Adrenal gland (tissue), 12 donors: Measurements from ENCODE around the gene GNB1L. TPM values are rescaled to one million over a fixed set of nuclear protein-coding genes. Genes with fewer than 3 reads are reported as not detected.
"Not testable (repeated sequence)": the region's sequence is repeated elsewhere in the genome, so short reads cannot be mapped to it uniquely, and the experiment has no call there.

Experiments used
- DNase-seq, 7 donors: peaks; one replicate each; pipeline ENCODE4 v3.0.0-alpha.2; 2019 to 2020
- H3K27ac ChIP-seq, 5 donors: fragments of 200-600 bp; sonication (generic) in 4 of 5; 1 replicate in 3 of 5; 2 replicates in 2 of 5; pipeline versions ENCODE4 v1.5.1 to v1.8.0; 2016 to 2020; ENCODE audit warnings: mild to moderate bottlenecking in 1 of 5
- H3K27me3 ChIP-seq: fragments of 200-600 bp; 2 replicates; pipeline ENCODE4 v1.8.0; 2021
- H3K36me3 ChIP-seq, 2 donors: fragments of 200-600 bp; replicated peaks in 1 of 2; 1 replicate in 1 of 2; 2 replicates in 1 of 2; pipeline versions ENCODE4 v1.5.1 to v1.8.0; 2018 to 2022
- H3K4me1 ChIP-seq, 2 donors: fragments of 200-600 bp; replicated peaks in 1 of 2; 1 replicate in 1 of 2; 2 replicates in 1 of 2; pipeline versions ENCODE4 v1.5.1 to v1.8.0; 2018 to 2021
- H3K4me3 ChIP-seq, 4 donors: fragments of 200-600 bp; sonication (generic) in 3 of 4; one replicate each; pipeline ENCODE4 v1.5.1; 2016 to 2018
- H3K9me3 ChIP-seq, 3 donors: fragments of 200-600 bp; sonication (generic) in 1 of 3; replicated peaks in 1 of 3; 1 replicate in 2 of 3; 2 replicates in 1 of 3; pipeline versions ENCODE4 v1.5.1 to v1.8.0; 2016 to 2021
- POLR2A ChIP-seq, 2 donors: fragments of 450-650 bp; IDR thresholded peaks; one replicate each; pipeline ENCODE4 v1.6.1; 2017; ENCODE audit warnings: antibody characterized with exemption in 2 of 2, mild to moderate bottlenecking in 2 of 2, moderate library complexity in 1 of 2
- WGBS, 4 donors: extraction: QIAGEN DNeasy Blood & Tissue Kit in 2 of 4; methylation state at CpG; one replicate each; pipeline versions ENCODE4 v1.1.5 to v1.1.7; 2013 to 2017; 5-methylcytosine and 5-hydroxymethylcytosine counted together
- intact Hi-C, 2 donors: fragments of 100-400 bp; cut with DNase I; formaldehyde crosslinking; loops; one replicate each; pipeline versions ENCODE4 v1.14.1 to v1.15.0; 2022 to 2023
- polyA plus RNA-seq, 3 donors: library from polyadenylated mRNA; stranded (reverse); fragments of 200-250 nt in 2 of 3; fragments of 350-450 nt in 1 of 3; fragmentation: Illumina TruSeq in 1 of 3; extraction: RNeasy Lipid Tissue Mini Kit (QIAGEN cat#74804) in 1 of 3; gene quantifications; one replicate each; pipeline ENCODE4 v1.2.3, GENCODE V29; 2013 to 2014
- total RNA-seq, 9 donors: library from RNA; depleted of rRNA in 4 of 9; stranded (reverse); fragments of >200 nt in 4 of 9; fragments of 120-200 nt in 1 of 9; fragmentation: NEBNext Ultra II Directional in 1 of 9; extraction: Animal tissue kit (Norgen Biotek cat#: 25700) in 1 of 9; gene quantifications; one replicate each; pipeline versions ENCODE4 v1.1.0 to v1.2.4, GENCODE V29; 2013 to 2023
- TF ChIP-seq, protein P1 (sequence below), 6 experiments: fragments of 450-650 bp in 4 of 6; fragments of 200-600 bp in 2 of 6; sonication (generic) in 1 of 6; IDR thresholded peaks; 1 replicate in 5 of 6; 2 replicates in 1 of 6; pipeline versions ENCODE4 v1.5.1 to v1.8.0; 2016 to 2021; ENCODE audit warnings: antibody characterized with exemption in 6 of 6, mild to moderate bottlenecking in 2 of 6, moderate library complexity in 1 of 6
- donor health status: healthy with polysubstance abuse.
- donor health status: Bipolar disorder and iron deficiency.
- donor health status: DM: yes; HTN: yes; CAD: no.
- donor health status: DM: no; HTN: no; CAD: no.
- donor health status: DM: no; HTN: no; CAD: no.
- donor health status: DM: yes; HTN: yes; CAD: no.

The GNB1L gene
- total and polyA plus RNA-seq, 12 donors: 0.26 to 6.6 (median 4.2) TPM; not detected in 1

DNA sequence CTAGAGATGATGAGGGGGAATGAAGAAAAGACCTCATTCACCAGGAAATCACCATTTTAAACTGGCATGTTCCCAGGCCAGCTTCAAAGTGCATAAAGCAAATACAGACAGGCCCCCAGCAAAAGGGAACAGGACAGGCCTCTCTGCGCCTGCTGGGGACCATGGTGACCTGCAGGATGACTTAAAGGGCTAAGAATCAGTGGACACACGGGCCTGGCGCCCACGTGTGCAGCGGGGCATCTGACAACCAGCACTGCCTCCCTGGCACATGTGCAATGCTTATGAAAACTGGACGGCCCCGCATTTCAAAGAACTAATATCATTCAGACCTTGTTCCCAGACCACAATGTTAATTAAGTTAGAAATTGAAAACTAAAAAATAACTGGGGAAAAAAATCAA is 58.5 kb downstream of the GNB1L start:
- H3K27ac ChIP-seq: no peak overlapping the region
- intact Hi-C loops: no loop called here
- no peak for TF ChIP-seq POLR2A (IDR thresholded peaks at IDR 0.05)
- TF ChIP-seq, protein P1, sequence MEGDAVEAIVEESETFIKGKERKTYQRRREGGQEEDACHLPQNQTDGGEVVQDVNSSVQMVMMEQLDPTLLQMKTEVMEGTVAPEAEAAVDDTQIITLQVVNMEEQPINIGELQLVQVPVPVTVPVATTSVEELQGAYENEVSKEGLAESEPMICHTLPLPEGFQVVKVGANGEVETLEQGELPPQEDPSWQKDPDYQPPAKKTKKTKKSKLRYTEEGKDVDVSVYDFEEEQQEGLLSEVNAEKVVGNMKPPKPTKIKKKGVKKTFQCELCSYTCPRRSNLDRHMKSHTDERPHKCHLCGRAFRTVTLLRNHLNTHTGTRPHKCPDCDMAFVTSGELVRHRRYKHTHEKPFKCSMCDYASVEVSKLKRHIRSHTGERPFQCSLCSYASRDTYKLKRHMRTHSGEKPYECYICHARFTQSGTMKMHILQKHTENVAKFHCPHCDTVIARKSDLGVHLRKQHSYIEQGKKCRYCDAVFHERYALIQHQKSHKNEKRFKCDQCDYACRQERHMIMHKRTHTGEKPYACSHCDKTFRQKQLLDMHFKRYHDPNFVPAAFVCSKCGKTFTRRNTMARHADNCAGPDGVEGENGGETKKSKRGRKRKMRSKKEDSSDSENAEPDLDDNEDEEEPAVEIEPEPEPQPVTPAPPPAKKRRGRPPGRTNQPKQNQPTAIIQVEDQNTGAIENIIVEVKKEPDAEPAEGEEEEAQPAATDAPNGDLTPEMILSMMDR (IDR thresholded peaks at IDR 0.05): no peak
- H3K36me3 ChIP-seq: no peaks in the 10 kb centered on the region
- WGBS, 4 donors: 81 to 92% (median 90%) methylated on average over 6 to 7 of the region's 7 CpGs
- H3K9me3 ChIP-seq: no peaks in the 10 kb centered on the region
- no peak overlapping the region for H3K4me3 ChIP-seq
- no peaks in the 10 kb centered on the region for H3K4me1 ChIP-seq
- DNase-seq: no peak
- no peaks in the 10 kb centered on the region for H3K27me3 ChIP-seq

DNA sequence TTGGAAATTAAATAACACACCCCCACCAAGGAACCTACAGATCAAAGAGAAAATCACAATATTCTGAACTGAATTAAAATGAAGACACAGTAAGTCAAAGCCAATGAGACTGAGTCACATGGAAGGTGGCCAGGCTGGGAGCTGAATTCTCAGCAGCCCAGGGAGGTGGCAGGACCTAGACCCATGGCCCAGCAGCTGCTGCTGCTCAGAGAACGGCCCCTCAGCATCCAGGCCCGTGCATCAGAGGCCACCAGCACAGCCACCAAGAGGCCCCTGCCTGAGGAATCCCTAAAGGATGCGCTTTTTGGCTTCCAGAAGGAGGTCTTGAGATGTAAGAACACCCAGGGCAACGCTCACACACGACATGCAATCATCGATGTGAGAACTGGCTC is 59.1 kb downstream of the GNB1L start:
- TF ChIP-seq, protein P1 (IDR thresholded peaks at IDR 0.05): no peak
- TF ChIP-seq POLR2A (IDR thresholded peaks at IDR 0.05): no peak
- WGBS, 4 donors: 88 to 92% (median 90%) methylated on average over 6 of the region's 6 CpGs
- H3K27me3 ChIP-seq: no peaks in the 10 kb centered on the region
- DNase-seq: no peak
- no peaks in the 10 kb centered on the region for H3K36me3 ChIP-seq
- no peaks in the 10 kb centered on the region for H3K4me1 ChIP-seq
- intact Hi-C loops: no loop called here
- H3K9me3 ChIP-seq: no peaks in the 10 kb centered on the region
- H3K27ac ChIP-seq: no peak overlapping the region
- H3K4me3 ChIP-seq: no peak overlapping the region

DNA sequence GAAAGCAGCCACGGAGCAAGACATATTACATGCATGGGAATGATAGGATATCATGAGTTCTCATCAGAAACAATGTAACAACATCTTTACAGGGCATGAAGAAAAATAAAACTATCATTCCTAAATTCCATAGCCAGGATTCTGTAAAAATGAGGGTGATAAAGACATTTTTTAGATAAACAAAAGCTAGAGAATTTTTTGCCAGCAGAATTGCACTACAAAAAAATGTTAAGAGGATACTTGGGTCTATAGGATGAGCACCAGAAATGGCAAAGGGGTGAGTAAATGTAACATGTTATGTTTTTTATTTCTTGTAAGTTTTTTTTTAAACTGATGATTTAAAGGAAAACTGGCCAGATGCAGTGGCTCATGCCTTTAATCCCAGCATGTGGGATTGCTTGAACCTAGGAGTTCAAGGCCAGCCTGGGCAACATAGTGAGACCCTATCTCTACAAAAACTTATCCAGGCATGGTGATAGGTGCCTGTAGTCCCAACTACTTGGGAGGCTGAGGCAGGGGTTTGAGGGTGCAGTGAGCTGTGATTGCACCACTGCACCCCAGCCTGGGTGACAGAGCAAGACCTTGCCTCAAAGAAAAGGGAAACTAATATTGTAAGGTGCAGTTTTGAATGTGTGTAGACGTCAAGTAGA is 60.9 kb downstream of the GNB1L start:
- DNase-seq: no peak
- intact Hi-C loops: no loop called here
- Histone ChIP-seq H3K27me3 (no peaks in the 10 kb centered on the region), H3K4me1 (no peaks in the 10 kb centered on the region), H3K27ac (no peak overlapping the region), H3K4me3 (no peak overlapping the region), H3K9me3 (no peaks in the 10 kb centered on the region), H3K36me3 (no peaks in the 10 kb centered on the region)
- 84 to 96% (median 93%) methylated on average over 2 of the region's 2 CpGs for WGBS, 4 donors
- TF ChIP-seq, protein P1 (IDR thresholded peaks at IDR 0.05): no peak
- no peak for TF ChIP-seq POLR2A (IDR thresholded peaks at IDR 0.05)

DNA sequence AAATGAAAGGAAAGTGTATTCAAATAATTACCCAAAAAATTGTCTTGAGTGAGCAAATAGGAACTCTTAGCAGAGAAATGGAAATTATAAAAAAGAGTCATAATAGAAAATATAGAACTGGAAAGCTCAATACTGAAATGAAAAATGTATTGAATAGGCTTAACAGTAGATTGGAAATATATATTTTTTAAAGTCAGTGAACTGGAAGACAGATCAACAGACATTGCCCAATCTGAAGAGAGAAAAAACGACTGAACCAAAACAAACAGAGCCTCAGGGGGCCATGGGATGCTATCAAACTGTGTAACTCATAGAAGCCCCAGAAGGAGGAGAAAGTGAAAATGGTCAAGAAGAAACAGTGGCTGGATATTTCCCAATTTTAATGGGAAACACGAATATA is 61.5 kb downstream of the GNB1L start:
- Histone ChIP-seq H3K4me3 (no peak overlapping the region), H3K9me3 (no peaks in the 10 kb centered on the region), H3K36me3 (no peaks in the 10 kb centered on the region), H3K27me3 (no peaks in the 10 kb centered on the region), H3K4me1 (no peaks in the 10 kb centered on the region), H3K27ac (no peak overlapping the region)
- intact Hi-C loops: no loop called here
- no peak for TF ChIP-seq POLR2A (IDR thresholded peaks at IDR 0.05)
- TF ChIP-seq, protein P1 (IDR thresholded peaks at IDR 0.05): no peak
- DNase-seq: no peak
- 70 to 83% (median 77%) methylated on average over 2 of the region's 2 CpGs for WGBS, 4 donors

DNA sequence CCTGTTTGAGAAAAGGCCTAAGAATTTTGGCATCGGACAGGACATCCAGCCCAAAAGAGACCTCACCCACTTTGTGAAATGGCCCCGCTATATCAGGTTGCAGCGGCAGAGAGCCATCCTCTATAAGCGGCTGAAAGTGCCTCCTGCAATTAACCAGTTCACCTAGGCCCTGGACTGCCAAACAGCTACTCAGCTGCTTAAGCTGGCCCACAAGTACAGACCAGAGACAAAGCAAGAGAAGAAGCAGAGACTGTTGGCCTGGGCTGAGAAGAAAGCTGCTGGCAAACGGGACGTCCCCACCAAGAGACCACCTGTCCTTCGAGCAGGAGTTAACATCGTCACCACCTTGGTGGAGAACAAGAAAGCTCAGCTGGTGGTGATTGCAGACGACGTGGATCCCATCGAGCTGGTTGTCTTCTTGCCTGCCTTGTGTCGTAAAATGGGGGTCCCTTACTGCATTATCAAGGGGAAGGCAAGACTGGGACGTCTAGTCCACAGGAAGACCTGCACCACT is 62.2 kb downstream of the GNB1L start:
- H3K4me3 ChIP-seq, H3K36me3 ChIP-seq, H3K9me3 ChIP-seq, intact Hi-C loops, H3K27ac ChIP-seq, DNase-seq, H3K27me3 ChIP-seq, H3K4me1 ChIP-seq: not testable (repeated sequence)
- 86 to 96% (median 94%) methylated on average over 13 of the region's 13 CpGs for WGBS, 4 donors
